Measurements from ENCODE around the gene TAP2. TPM values are rescaled to one million over a fixed set of nuclear protein-coding genes. Genes with fewer than 3 reads are reported as not detected.

TAP2 gene
- total and polyA plus RNA-seq, 10 of the 15 experiments (the other 5 are each of a cell fraction or from before 2014, with no cell fraction given) = 5.3 to 77.2 (median 35.3) TPM

GRCh38 chr6:32844839-32845383, 6.4 kb upstream of the TAP2 start:
- 2% methylated on average over 19 of the region's 19 CpGs for WGBS (ENCODE audit: insufficient coverage, insufficient replicate concordance, low lambda C conversion rate, missing lambda C conversion rate)
- Histone ChIP-seq H3K9ac (ENCODE audit: control insufficient read depth, insufficient read depth, low read length) (peak overlapping the region; percentile 99), H3K4me1 (ENCODE audit: control insufficient read depth, insufficient read depth, low read length) (peaks cover 63% of the 10 kb centered on the region), H2AFZ (ENCODE audit: control insufficient read depth, low read depth, low read length) (no peak overlapping the region), H3K27ac (ENCODE audit: control insufficient read depth, insufficient read depth) (peak overlapping the region; percentile 96), H3K27me3 (replicated peaks in 1 of 2; ENCODE audit: control insufficient read depth in 2 of 2, insufficient read depth in 2 of 2, low read length in 1 of 2) (no peaks in the 10 kb centered on the region), H4K20me1 (ENCODE audit: control insufficient read depth, insufficient read depth) (no peaks in the 10 kb centered on the region; the same call in 1 of the 2 replicates), H3K4me2 (ENCODE audit: control insufficient read depth, insufficient read depth) (peak overlapping the region; percentile 99), H3K9me3 (replicated peaks; ENCODE audit: control insufficient read depth, insufficient read depth, low read length) (no peaks in the 10 kb centered on the region), H3K79me2 (ENCODE audit: control insufficient read depth, insufficient read depth, low read length) (peaks cover 79% of the 10 kb centered on the region), H3K36me3 (ENCODE audit: control insufficient read depth in 2 of 2, insufficient read depth in 2 of 2, low read length in 1 of 2) (peaks cover 8 to 54% of the 10 kb centered on the region in 2 experiments), H3K4me3 (peak overlapping the region; percentile 96)
- BruUV-seq (replicated peaks) = TSS peak; percentile 89
- intact Hi-C loops (cut with micrococcal nuclease; ENCODE audit: unreplicated experiment) = loop anchor here (1.0 to 5.0 kb wide), 2 partner anchors 8 to 127 kb away; partner anchors contain the start of gene TAP1
- ChIA-PET RAD21 (ENCODE audit: unreplicated experiment) (interaction anchor here (0.9 to 10.5 kb wide), 11 partner anchors 12 to 283 kb away, joined by 3 to 269 read pairs (median 3); partner anchors contain the start of genes BRD2, HLA-DMA, PSMB9 and TAP1), POLR2A (interaction anchor here (0.5 to 10.5 kb wide), 23 partner anchors 9 to 649 kb away, joined by 3 to 357 read pairs (median 5); partner anchors contain the start of genes BRD2, HLA-DMA, HLA-DMB and HLA-DPA1), CTCF (interaction anchor here (0.6 to 10.7 kb wide), 13 partner anchors 12 to 1287 kb away, joined by 3 to 311 read pairs (median 4); partner anchors contain the start of genes HLA-DMA, PSMB9 and TAP1), SMC1A (ENCODE audit: uncharacterized antibody, unreplicated experiment) (interaction anchor here (0.6 to 3.9 kb wide), 11 partner anchors 9 to 140 kb away, joined by 3 to 69 read pairs (median 5); partner anchors contain the start of genes HLA-DMA, PSMB9 and TAP1)
- FAIRE-seq = no peak
- in situ Hi-C loops (cut with MboI) = no loop called here
- ATAC-seq = no peak
- DNase-seq (ENCODE audit: low read depth, low spot score) = no peak
- TF ChIP-seq HCFC1 (IDR thresholded peaks at IDR 0.05; ENCODE audit: low read length) (no peak), SREBF1 (IDR thresholded peaks at IDR 0.05; ENCODE audit: low read length) (no peak), HSF1 (IDR thresholded peaks at IDR 0.05; ENCODE audit: low read depth, low read length) (0 out of 2 replicates have a peak, but pooled peaks have one; percentile 22), TCF12 (IDR thresholded peaks at IDR 0.05; ENCODE audit: low read depth, low read length) (peak; percentile 86), BMI1 (IDR thresholded peaks at IDR 0.05; ENCODE audit: borderline replicate concordance) (peak; percentile 45; the same call in 1 of the 2 replicates), SP1 (IDR thresholded peaks at IDR 0.05; ENCODE audit: low read depth, low read length) (no peak), ZNF384 (IDR thresholded peaks at IDR 0.05; ENCODE audit: borderline replicate concordance, low read depth, low read length) (no peak), PBX3 (IDR thresholded peaks at IDR 0.05; ENCODE audit: insufficient replicate concordance, low read depth, low read length) (peak; percentile 2), POLR2A (IDR thresholded peaks at IDR 0.05; ENCODE audit: low read depth, low read length) (peak; percentile 81), BACH1 (IDR thresholded peaks at IDR 0.05; ENCODE audit: borderline replicate concordance) (no peak; the same call in 1 of the 2 replicates), ZNF687 (IDR thresholded peaks at IDR 0.05) (0 out of 2 replicates have a peak, but pooled peaks have one; percentile 9), ZNF274 (IDR thresholded peaks at IDR 0.05; ENCODE audit: insufficient read depth, insufficient read length) (no peak), NFIC (IDR thresholded peaks at IDR 0.05; ENCODE audit: low read depth, low read length) (no peak), SMAD5 (IDR thresholded peaks at IDR 0.05; ENCODE audit: low read depth) (peak; percentile 86; the same call in 1 of the 2 replicates), WRNIP1 (IDR thresholded peaks at IDR 0.05; ENCODE audit: borderline replicate concordance, low read depth, low read length) (no peak), ESRRA (IDR thresholded peaks at IDR 0.05; ENCODE audit: low read length) (0 out of 2 replicates have a peak, but pooled peaks have one; percentile 49), GATAD2B (conservative IDR thresholded peaks at IDR 0.05; ENCODE audit: low read depth) (no peak), POLR2AphosphoS5 (IDR thresholded peaks at IDR 0.05; ENCODE audit: low read length) (peak; percentile 64; the same call in 1 of the 2 replicates)

Data from GM12878 (cell line).